ENCODE measurements around the gene PRRT1B.
"Not testable (repeated sequence)": the region's sequence is repeated elsewhere in the genome, so short reads cannot be mapped to it uniquely, and the experiment has no call there.

PRRT1B gene

DNA sequence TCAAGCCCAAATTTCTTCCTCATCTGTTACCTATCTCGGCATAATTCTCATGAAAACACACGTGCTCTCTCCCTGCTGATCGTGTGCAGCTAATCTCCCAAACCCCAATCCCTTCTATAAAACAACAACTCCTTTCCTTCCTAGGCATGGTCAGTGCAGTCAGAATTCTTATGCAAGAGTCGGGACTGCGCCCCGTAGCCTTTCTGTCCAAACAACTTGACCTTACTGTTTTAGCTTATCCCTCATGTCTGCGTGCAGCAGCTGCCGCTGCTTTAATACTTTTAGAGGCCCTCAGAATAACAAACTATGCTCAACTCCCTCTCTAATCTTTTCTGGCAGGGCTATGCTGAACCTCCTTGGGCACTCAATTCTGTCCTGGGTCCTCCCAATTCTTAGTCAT lies 5.1 kb downstream of the PRRT1B start:
- not testable (repeated sequence) for DNase-seq (ENCODE audit: low read depth)

- DNase-seq (ENCODE audit: low read depth) = no peak
These were observed 6.7 kb downstream of the PRRT1B start for GRCh38 chr9:131552030-131552429.

DNA sequence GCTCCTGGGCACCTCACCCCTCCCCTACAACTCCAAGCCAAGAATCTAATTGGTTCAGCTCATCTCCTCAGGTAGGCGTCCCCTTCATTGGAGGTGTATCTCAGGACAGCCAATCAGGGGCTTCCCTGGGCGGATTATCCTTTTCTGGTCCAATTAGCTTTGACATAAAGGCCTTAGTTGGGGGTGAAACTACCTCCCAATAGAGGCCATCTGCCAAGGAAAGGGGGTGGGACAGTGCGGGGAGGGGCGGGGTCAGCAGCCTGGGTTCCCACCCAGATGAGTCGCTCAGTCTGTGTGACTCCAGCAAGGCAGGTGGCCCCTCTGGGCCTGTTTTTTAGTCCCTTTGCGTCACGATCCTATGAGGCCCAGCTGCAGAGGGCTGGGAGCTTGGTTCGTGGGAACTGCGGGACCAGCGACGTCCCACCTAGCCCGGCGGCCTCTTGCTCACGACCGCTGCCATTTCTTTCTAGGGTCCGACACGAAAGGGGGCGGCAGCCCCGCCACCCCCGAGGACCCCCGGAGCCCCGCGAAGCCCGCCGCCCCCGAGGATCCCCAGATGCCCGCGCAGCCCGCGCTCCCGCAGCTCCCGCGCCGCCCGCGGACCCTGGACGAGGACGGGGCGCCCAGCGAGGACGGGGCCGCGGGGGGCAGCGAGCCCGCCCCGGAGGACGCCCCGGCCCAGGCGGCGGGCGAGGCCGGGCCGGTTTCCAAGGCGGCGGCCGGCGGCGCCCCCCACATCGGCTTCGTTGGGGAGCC lies 8.9 kb downstream of the PRRT1B start:
- DNase-seq (ENCODE audit: low read depth) = no peak

DNA sequence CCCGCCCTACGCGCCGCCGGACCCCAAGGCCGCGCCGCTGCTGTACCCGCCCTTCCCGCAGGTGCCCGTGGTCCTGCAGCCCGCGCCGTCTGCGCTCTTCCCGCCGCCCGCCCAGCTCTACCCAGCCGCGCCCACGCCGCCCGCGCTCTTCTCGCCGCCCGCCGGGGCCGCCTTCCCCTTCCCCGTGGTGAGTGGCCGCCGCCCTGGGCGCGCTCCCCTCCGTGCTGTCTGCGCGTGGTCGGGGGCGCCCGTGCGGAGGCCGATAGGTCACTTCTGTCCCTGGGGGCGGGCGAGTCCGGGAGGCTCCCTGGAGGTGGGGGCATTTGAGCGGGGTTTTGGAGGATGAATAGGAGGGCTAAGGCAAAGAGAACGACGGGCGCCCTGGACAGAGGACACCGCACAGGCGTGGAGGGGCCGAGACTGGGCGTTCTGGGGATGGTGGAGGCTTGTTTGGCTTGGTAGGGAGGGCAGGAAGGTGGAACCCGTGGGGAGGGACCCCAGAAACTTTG lies 9.6 kb downstream of the PRRT1B start:
- no peak for DNase-seq (ENCODE audit: low read depth)

- DNase-seq (ENCODE audit: low read depth) = no peak
These were observed 10.7 kb downstream of the PRRT1B start for GRCh38 chr9:131555841-131556673.

DNA sequence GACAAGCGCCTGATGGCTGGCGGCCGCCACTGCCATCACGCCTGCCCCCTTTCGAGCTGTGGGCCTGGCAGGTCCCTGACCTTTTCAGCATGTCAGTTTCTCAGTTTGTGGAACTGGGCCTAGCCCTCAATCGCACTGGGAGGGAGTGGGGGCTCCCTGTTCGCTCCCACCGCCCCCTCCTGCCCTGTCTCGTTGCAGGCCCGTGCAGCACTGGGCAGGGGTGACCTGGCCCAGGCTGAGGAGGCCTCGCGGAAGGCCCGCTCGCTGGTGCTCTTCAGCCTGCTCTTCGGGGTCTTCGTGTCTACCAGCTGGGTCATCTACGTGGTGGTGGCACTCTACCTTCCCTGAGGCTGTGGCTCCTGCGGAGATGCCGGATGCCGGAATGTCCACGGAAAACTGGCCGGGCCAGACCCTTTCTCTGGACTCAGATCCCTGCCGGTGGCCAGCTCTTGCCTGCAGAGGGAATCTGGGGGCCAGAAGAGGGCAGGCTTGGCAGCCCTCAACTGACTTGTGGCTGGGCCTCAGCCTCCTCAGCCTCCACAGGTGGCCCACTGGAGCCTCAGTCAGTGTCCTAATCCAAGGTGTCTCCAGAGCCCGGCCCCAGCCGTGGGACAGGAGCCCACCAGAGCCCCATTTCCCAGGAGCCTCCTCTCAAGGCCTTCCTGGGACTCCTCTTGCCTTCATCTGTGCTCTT lies 12.7 kb downstream of the PRRT1B start:
- DNase-seq (ENCODE audit: low read depth) = no peak

GRCh38 chr9:131559421-131560000 lies 14.2 kb downstream of the PRRT1B start:
- no peak for DNase-seq (ENCODE audit: low read depth)

- no peak for DNase-seq (ENCODE audit: low read depth)
These were observed 17.0 kb downstream of the PRRT1B start for GRCh38 chr9:131562032-131562959.

DNA sequence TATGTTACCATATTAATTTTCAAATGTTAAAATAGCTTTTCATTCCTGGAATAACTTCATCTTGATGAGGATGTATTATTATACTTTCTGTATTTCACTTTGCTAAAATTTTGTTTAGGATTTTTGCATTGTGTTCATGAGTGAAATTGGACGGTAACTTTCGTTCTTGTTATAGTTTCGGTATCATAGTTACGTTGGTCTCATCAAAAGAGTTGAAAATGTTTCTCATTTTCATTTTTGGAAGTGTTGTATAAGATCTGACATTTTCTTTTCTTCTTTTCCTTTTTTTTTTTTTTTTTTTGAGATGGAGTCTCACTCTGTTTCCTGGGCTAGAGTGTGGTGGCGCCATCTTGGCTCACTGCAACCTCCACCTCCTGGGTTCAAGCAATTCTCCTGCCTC lies 20.0 kb downstream of the PRRT1B start:
- no peak for DNase-seq (ENCODE audit: low read depth)

DNA sequence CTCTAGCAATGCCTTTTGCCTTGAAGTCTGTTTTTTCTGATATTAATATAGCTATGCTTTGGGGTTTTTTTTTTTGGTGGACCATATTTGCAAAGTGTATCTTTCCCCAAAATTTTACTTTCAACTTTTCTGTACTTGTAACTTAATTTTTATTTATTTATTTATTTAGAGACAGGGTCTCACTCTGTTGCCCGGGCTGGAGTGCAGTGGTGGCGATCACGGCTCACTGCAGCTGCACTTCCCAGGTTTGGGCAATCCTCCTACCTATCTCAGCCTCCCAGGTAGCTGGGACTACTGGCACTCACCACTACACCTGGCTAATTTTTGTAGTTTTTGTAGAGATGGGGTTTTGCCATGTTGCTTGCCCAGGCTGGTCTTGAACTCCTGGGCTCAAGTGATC lies 20.8 kb downstream of the PRRT1B start:
- DNase-seq (ENCODE audit: low read depth) = no peak

DNA sequence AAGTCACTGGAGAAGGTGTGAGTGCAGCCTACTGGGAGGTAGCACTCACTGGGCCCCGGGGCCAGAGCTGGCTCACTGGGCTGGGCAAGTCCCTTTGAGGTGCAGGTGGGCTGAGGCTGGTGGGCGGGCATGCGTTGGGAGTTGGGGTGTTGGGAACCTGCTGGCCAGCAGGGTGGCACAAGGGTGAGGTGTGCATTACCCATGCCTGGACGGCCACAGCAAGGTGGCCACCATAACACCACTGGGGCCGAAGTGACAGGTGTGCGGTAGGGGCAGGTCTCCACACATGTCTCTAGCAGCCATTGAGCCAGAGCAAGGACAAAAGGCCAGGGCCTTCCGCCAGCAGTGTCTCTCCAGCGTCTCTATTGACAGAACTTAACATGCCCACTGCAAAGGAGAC lies 22.6 kb downstream of the PRRT1B start:
- no peak for DNase-seq (ENCODE audit: low read depth)

- no peak for DNase-seq (ENCODE audit: low read depth)
These were observed 29.7 kb downstream of the PRRT1B start for GRCh38 chr9:131574730-131575640.

DNA sequence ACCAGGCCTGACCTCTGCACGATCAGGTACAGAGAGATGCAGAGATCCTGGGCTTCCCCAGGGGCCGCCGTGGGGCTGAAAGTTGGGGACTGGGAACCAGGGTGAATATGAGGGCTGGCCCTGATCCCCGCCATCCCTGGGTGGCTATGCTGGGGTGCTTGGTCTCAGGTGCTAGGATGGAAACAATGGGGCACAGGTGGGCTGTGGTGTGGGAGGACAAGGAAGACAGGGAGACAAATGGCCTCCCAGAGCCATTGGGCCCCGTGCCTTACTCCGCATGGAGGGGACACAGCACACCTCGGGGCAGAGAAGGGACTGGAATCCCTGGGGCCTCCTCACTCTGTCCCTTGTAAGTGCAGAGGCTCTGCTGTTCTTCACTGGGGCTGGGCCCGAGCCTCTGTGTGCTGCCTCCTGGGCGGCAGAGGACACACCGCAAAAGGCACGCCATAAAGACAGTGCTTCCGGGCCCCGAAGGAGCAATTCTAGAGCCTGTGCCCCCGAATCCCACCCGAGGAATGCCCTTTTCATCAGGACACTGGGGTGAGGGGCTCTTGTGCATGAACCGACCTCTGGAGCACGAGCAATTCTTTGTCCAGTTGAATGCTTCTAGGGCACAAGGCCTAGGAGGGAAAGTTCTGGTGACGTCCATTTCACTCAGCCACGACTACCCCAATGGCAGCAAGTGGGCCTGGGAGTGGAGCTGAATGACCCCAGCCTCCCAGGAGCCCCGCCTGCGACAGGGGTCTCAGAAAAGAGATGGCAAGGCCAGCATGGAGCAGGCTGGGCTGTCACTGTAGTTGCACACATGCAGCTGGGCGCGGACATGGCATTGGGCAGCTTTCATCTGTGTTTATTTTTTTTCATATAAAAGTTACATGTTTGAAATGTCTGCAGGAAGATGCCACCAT lies 30.9 kb downstream of the PRRT1B start:
- no peak for DNase-seq (ENCODE audit: low read depth)

DNA sequence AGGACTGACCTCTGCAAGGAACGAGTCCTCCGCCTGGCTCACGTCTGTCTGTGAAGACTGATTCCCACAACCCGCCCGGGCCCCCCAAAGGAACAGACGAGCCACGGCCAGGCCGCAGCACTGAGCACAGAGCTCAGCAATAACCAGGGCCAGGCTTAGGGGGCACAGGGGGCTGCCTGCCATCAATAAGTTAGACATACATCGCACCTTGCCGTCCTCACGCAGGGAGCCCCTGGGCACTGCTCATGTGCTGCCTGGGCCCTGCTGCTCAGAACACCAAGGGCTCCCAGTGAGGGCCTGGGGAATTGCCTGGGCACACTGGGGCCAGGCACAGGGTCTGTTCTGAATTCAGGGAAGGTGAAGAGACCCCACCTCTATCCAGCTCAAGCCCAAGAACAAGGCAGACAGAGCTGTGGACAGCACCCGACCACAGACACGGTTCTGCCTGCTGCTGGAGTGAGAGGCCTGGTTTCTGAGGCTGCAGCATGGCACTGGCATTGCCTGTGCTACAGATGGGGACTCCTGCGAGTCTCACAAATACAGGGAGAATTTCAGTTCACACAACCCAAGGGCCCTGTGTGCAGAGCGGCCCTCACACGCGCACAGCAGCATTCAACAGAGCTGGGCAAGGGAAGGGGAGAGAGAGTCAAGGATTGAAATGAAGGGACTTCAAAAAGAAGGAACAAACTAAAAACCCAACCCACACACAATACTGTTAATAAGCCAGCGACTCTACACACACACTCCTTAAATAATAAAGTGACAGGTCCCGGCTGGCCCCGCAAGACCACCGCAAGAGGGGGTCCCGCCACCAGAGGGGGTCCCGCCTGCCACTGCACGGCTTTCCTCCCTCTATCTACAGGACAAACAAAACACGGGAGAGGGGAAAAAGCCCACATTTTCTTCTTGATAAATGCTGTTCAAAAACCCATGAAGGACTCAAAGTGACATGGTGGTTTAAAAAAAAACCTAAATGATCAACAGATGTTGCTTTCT lies 32.0 kb downstream of the PRRT1B start:
- no peak for DNase-seq (ENCODE audit: low read depth)

DNA sequence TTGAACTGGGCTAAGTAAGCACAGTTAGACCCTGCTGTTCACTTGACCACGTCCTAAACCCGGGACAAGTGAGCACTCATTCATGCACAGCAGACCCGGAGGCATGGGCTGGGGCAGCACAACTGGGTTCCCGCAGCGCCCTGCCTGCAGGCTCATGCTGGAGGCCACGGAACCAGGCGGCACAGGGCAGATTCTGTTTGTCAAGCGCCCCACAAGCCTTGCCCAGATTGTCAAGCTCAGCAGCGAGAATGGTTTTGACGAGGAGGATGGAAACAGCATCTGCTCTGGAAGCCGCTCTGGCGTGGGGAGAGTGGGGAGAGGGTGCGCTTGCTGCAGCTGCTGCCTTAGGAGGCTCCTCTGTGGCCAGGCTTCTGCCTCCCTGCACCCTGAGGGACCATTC lies 32.7 kb downstream of the PRRT1B start:
- DNase-seq (ENCODE audit: low read depth) = no peak

DNA sequence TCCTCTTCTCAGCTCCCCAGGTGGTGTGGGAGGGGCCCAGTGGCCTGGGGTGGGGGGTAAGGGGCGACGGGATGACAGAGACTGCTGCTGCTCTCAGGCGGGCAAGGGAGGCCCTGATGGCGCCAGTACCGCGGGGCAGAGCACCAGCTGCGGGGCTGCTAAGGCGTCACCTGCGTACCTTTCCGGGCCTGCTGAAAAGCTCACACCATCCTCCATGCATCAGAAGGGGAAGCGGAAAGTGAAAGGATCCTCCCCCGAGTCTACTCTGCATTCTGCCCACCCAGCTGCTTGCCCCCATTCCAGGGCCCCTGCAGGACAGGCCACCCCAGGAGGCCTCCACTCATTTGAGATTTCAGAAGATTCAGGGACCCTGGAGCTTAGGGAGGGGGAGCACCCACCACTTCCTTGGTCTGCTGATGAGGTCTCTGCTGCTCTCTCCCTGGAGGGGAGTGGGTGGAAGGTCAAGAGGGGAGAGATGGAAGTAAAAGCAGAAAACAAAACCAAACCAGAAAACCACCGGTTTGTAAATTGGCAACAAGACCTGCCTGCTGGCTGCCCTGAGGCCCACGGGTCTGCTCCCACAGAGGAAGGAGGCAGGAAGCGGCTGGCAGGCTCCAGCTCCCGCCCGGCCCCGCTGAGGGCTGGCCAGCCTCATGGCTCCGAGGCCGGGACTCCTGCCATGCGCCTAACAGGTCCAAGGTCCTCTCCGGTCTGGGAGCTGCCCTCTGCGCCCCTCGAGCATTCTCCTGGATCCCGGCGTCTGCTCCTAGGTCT lies 33.6 kb downstream of the PRRT1B start:
- no peak for DNase-seq (ENCODE audit: low read depth)

DNA sequence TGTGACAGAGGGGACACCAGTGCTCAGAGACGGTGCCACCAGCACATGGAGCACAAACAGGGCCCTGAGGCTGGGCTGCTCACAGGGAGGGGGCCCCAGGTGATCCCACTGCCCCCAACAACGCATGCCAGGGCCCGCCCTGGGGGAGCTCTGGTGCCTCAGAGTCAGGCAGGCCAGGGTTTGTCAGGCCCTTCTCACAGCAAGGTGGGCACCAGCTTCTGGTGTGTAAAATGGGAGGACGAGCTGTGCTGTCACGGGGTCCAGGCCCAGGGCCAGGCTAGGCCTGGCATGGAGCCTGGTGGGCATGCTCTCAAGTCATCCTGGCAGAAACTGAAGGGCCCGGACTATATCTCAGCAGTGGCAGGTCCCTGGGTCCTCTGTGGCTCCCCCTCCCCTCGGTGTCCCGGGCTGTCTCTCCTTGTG lies 34.5 kb downstream of the PRRT1B start:
- DNase-seq (ENCODE audit: low read depth) = no peak

Measured in stimulated activated CD8-positive, alpha-beta memory T cell treated with anti-CD3 and anti-CD28 coated beads, Interleukin-7, amount 100 ng/mL, for 24 hours (primary cell).